Hepatocyte (in vitro differentiated cells): ENCODE measurements around the gene LPP. TPM values are rescaled to one million over a fixed set of nuclear protein-coding genes. Genes with fewer than 3 reads are reported as not detected.

ENCODE experiments used
- DNase-seq: peaks from one replicate; pipeline ENCODE4 v3.0.0-alpha.2; 2016; ENCODE audit warnings: low spot score
- H2AFZ ChIP-seq: fragments of 200-600 bp; sonication (generic); 2 replicates; pipeline ENCODE4 v1.6.0; 2016; ENCODE audit warnings: antibody characterized with exemption, mild to moderate bottlenecking
- H3K27ac ChIP-seq: fragments of 200-600 bp; sonication (generic); 2 replicates; pipeline ENCODE4 v1.5.1; 2016; ENCODE audit warnings: mild to moderate bottlenecking
- H3K27me3 ChIP-seq: fragments of 200-600 bp; sonication (generic); 2 replicates; pipeline ENCODE4 v1.6.1; 2016
- H3K36me3 ChIP-seq: fragments of 200-600 bp; sonication (generic); replicated peaks from 2 replicates; pipeline ENCODE4 v1.5.1; 2016; ENCODE audit warnings: low read depth; ENCODE audit not compliant: insufficient read depth
- H3K4me1 ChIP-seq: fragments of 200-600 bp; sonication (generic); 2 replicates; pipeline ENCODE4 v1.5.1; 2016; ENCODE audit warnings: mild to moderate bottlenecking, moderate library complexity; ENCODE audit not compliant: insufficient read depth
- H3K4me2 ChIP-seq: fragments of 200-600 bp; sonication (generic); 2 replicates; pipeline ENCODE4 v1.6.0; 2016
- H3K4me3 ChIP-seq: fragments of 200-600 bp; sonication (generic); 2 replicates; pipeline ENCODE4 v1.5.1; 2016; ENCODE audit warnings: mild to moderate bottlenecking
- H3K79me2 ChIP-seq: fragments of 200-600 bp; sonication (generic); 2 replicates; pipeline ENCODE4 v1.6.0; 2017; ENCODE audit warnings: mild to moderate bottlenecking
- H3K9me2 ChIP-seq: fragments of 200-600 bp; sonication (generic); replicated peaks from 2 replicates; pipeline ENCODE4 v1.6.0; 2017; ENCODE audit warnings: mild to moderate bottlenecking; ENCODE audit not compliant: insufficient read depth
- H3K9me3 ChIP-seq: fragments of 200-600 bp; sonication (generic); 2 replicates; pipeline ENCODE4 v1.5.1; 2016; ENCODE audit warnings: low read depth, mild to moderate bottlenecking
- H4K20me1 ChIP-seq: fragments of 200-600 bp; sonication (generic); 2 replicates; pipeline ENCODE4 v1.6.0; 2016; ENCODE audit warnings: mild to moderate bottlenecking; ENCODE audit not compliant: insufficient read depth, poor library complexity, severe bottlenecking
- EZH2 ChIP-seq: fragments of 200-600 bp; sonication (generic); IDR thresholded peaks from 2 replicates; pipeline ENCODE4 v1.6.1; 2016; ENCODE audit warnings: antibody characterized with exemption, mild to moderate bottlenecking, borderline replicate concordance
- EZH2phosphoT487 ChIP-seq: fragments of 200-600 bp; sonication (generic); IDR thresholded peaks from one replicate; pipeline ENCODE4 v1.6.1; 2018; ENCODE audit warnings: antibody characterized with exemption, mild to moderate bottlenecking, low read depth, moderate library complexity; ENCODE audit not compliant: unreplicated experiment, severe bottlenecking
- WGBS: methylation state at CpG from one replicate; pipeline ENCODE4 v1.1.6; 2016; ENCODE audit warnings: low lambda C conversion rate; ENCODE audit errors: missing lambda C conversion rate; 5-methylcytosine and 5-hydroxymethylcytosine counted together
- polyA plus RNA-seq: library from polyadenylated mRNA; unstranded; fragments of >200 nt; fragmentation: Nextera tagmentation; extraction: Ambion mirVana; gene quantifications from 2 replicates; pipeline ENCODE4 v1.2.1, GENCODE V29; 2016
- total RNA-seq: library from RNA; depleted of rRNA; stranded (reverse); fragments of >200 nt; gene quantifications from 2 replicates; pipeline ENCODE4 v1.2.3, GENCODE V29; 2014
- TF ChIP-seq, protein P1 (sequence below): fragments of 200-600 bp; sonication (generic); IDR thresholded peaks from 2 replicates; pipeline ENCODE4 v1.5.1; 2016; ENCODE audit warnings: antibody characterized with exemption, mild to moderate bottlenecking; ENCODE audit not compliant: poor library complexity

Gene LPP
- total and polyA plus RNA-seq, 2 experiments from 2014 or later = 53.2 to 73.8 TPM

DNA sequence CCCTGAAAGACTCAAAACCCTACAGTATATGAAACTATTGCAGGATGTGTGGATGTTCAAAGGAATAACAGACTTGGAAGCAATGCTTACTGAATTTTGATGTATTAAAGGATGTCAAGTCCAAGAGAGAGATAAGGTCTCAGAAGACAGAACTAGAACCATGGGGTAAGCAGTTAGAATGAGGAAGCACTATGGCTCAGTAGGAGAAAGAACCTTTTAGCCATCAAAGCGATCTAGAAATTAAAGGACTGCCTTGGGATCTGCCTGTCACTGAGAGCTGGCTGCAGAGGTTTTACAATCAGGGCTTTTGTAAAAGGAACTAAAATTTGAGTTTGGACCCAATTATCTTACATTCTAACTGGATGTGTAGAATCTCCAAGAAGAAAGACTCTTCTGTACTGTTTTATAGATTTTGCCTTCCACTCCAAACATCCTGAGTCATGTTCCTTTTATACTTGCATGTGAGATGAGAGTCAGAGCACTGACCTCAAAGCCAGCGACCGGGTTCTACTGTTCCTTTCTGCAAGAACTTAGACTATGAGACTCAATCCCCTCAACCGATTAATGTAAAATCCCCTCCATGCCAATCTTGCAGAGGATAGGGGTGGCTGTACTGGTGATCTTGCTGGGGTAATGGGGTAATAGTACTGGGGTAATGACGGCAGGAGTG is 605.5 kb downstream of the LPP start:
- no peaks in the 10 kb centered on the region for H3K79me2 ChIP-seq
- no peak overlapping the region for H2AFZ ChIP-seq
- no peak overlapping the region for H3K4me2 ChIP-seq
- 97% methylated on average over 5 of the region's 5 CpGs for WGBS
- no peaks in the 10 kb centered on the region for H3K36me3 ChIP-seq
- no peak for TF ChIP-seq EZH2
- TF ChIP-seq, protein P1, sequence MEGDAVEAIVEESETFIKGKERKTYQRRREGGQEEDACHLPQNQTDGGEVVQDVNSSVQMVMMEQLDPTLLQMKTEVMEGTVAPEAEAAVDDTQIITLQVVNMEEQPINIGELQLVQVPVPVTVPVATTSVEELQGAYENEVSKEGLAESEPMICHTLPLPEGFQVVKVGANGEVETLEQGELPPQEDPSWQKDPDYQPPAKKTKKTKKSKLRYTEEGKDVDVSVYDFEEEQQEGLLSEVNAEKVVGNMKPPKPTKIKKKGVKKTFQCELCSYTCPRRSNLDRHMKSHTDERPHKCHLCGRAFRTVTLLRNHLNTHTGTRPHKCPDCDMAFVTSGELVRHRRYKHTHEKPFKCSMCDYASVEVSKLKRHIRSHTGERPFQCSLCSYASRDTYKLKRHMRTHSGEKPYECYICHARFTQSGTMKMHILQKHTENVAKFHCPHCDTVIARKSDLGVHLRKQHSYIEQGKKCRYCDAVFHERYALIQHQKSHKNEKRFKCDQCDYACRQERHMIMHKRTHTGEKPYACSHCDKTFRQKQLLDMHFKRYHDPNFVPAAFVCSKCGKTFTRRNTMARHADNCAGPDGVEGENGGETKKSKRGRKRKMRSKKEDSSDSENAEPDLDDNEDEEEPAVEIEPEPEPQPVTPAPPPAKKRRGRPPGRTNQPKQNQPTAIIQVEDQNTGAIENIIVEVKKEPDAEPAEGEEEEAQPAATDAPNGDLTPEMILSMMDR = no peak
- TF ChIP-seq EZH2phosphoT487 = no peak
- no peaks in the 10 kb centered on the region for H3K27me3 ChIP-seq
- DNase-seq = no peak
- no peaks in the 10 kb centered on the region for H3K4me1 ChIP-seq
- H3K4me3 ChIP-seq = no peak overlapping the region
- no peaks in the 10 kb centered on the region for H3K9me2 ChIP-seq
- no peaks in the 10 kb centered on the region for H3K9me3 ChIP-seq
- H3K27ac ChIP-seq = no peak overlapping the region
- H4K20me1 ChIP-seq = no peaks in the 10 kb centered on the region

DNA sequence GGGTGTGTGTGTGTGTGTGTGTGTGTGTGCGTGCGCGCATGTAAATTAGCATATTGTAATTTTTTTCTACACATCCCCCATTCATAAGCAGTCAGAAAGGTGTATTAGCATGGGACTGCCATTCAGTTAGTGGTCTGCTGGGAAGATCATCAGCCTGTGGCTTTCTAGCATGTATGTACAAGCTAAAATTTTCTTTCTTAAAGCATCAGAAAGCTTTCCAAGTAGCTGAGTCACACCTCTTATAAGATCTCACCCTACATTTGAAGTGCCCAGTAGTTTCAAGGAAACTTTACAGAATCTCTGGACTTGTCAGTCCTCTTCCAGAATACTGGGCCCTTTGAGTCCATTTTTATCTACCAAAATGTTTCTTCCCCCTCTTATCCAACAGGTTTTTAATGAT is 606.5 kb downstream of the LPP start:
- Histone ChIP-seq H4K20me1 (no peaks in the 10 kb centered on the region), H3K4me2 (no peak overlapping the region), H3K27me3 (no peaks in the 10 kb centered on the region), H2AFZ (no peak overlapping the region), H3K9me3 (no peaks in the 10 kb centered on the region), H3K27ac (no peak overlapping the region), H3K79me2 (no peaks in the 10 kb centered on the region), H3K4me3 (no peak overlapping the region), H3K4me1 (peaks cover 4% of the 10 kb centered on the region), H3K36me3 (no peaks in the 10 kb centered on the region), H3K9me2 (no peaks in the 10 kb centered on the region)
- WGBS = 76% methylated on average over 3 of the region's 3 CpGs
- no peak for TF ChIP-seq EZH2
- TF ChIP-seq EZH2phosphoT487 = no peak
- TF ChIP-seq, protein P1 = no peak
- DNase-seq = no peak

DNA sequence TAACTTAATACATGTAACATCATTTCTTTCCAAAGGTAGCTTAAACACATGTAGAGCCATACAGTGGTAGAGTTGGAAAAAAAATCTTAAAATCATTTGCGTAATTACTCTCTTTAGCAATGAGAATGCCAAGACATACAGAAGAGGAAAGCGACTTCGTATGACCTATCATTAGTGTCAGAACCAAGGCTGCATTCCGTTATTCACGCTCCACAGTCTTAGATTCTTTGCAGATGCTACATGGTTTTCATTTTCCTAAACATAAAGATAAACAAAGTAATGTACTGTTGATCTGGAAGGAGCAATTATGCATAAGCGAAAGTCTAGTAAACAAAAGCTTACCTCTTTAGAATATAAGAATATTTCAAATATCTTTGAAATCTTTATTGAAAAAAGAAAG is 607.5 kb downstream of the LPP start:
- Histone ChIP-seq H3K9me2 (no peaks in the 10 kb centered on the region), H3K79me2 (no peaks in the 10 kb centered on the region), H2AFZ (no peak overlapping the region), H3K27me3 (no peaks in the 10 kb centered on the region), H3K4me1 (peaks cover 4% of the 10 kb centered on the region), H3K9me3 (no peaks in the 10 kb centered on the region), H4K20me1 (no peaks in the 10 kb centered on the region), H3K4me2 (no peak overlapping the region), H3K36me3 (no peaks in the 10 kb centered on the region), H3K4me3 (no peak overlapping the region), H3K27ac (no peak overlapping the region)
- DNase-seq = no peak
- TF ChIP-seq, protein P1 = no peak
- TF ChIP-seq EZH2 (no peak), EZH2phosphoT487 (no peak)
- WGBS = 68% methylated on average over 6 of the region's 6 CpGs
